H1 (cell line): ENCODE results near the gene SPECC1. TPM values are rescaled to one million over a fixed set of nuclear protein-coding genes. Genes with fewer than 3 reads are reported as not detected.
"Not testable (repeated sequence)": the region's sequence is repeated elsewhere in the genome, so short reads cannot be mapped to it uniquely, and the experiment has no call there.

ENCODE experiments used
- CTCF ChIA-PET: fragments of 300-600 bp; sonication (Branson Sonifier 250); formaldehyde crosslinking; loops from one replicate; lab custom pipeline; 2021; ENCODE audit not compliant: partially characterized antibody; lab: Charles Lee
- POLR2A ChIA-PET: fragments of 300-600 bp; sonication (Branson Sonifier 250); formaldehyde crosslinking; loops from one replicate; lab custom pipeline; 2021; ENCODE audit warnings: inconsistent platforms; ENCODE audit not compliant: partially characterized antibody; lab: Charles Lee
- DNase-seq, 2 experiments: peaks; one replicate each; pipeline versions ENCODE4 v3.0.0 to v3.0.0-alpha.2; 2010 to 2022; ENCODE audit warnings: low spot score in 2 of 2, low read depth in 1 of 2, mixed read lengths in 1 of 2
- FAIRE-seq: peaks from 2 replicates; lab custom pipeline; 2011; peaks lifted over from hg19 to GRCh38; lab: Jason Lieb, UNC
- H2AFZ ChIP-seq: 2 replicates; pipeline ENCODE4 v1.8.1; 2012; ENCODE audit warnings: low read length, inconsistent platforms
- H2AK5ac ChIP-seq: 2 replicates; pipeline ENCODE4 v1.6.1; 2013; ENCODE audit warnings: low read depth, low read length
- H2BK120ac ChIP-seq: replicated peaks from 2 replicates; pipeline ENCODE3; 2013; ENCODE audit warnings: low read depth, low read length, inconsistent platforms
- H2BK12ac ChIP-seq: 2 replicates; pipeline ENCODE4 v1.6.1; 2013; ENCODE audit warnings: low read depth, low read length
- H2BK15ac ChIP-seq: 2 replicates; pipeline ENCODE4 v1.6.1; 2013; ENCODE audit warnings: low read length
- H2BK20ac ChIP-seq: 2 replicates; pipeline ENCODE4 v1.6.1; 2013; ENCODE audit warnings: low read length
- H2BK5ac ChIP-seq: 2 replicates; pipeline ENCODE4 v1.6.1; 2013; ENCODE audit warnings: low read depth, low read length
- H3K14ac ChIP-seq: 2 replicates; pipeline ENCODE4 v1.6.1; 2013; ENCODE audit warnings: inconsistent platforms; ENCODE audit not compliant: insufficient read length
- H3K18ac ChIP-seq: 2 replicates; pipeline ENCODE4 v1.6.1; 2013; ENCODE audit warnings: low read length; ENCODE audit errors: extremely low read depth
- H3K23ac ChIP-seq: 2 replicates; pipeline ENCODE4 v1.6.1; 2013; ENCODE audit warnings: inconsistent platforms; ENCODE audit not compliant: insufficient read length
- H3K23me2 ChIP-seq: 2 replicates; pipeline ENCODE4 v1.6.1; 2013; ENCODE audit warnings: low read depth, low read length
- H3K27ac ChIP-seq: 2 replicates; pipeline ENCODE4 v1.6.1; 2011; ENCODE audit warnings: low read depth, low read length, inconsistent platforms
- H3K27me3 ChIP-seq, 4 experiments: replicated peaks in 1 of 4; 1 replicate in 1 of 4; 2 replicates in 3 of 4; pipeline versions ENCODE4 v1.6.1 to v1.8.1; 2011 to 2013; ENCODE audit warnings: low read length in 3 of 4, mild to moderate bottlenecking in 3 of 4, inconsistent platforms in 2 of 4, mixed read lengths in 2 of 4, moderate library complexity in 1 of 4; ENCODE audit not compliant: control insufficient read depth in 3 of 4, insufficient read depth in 3 of 4; ENCODE audit errors: extremely low read depth in 1 of 4
- H3K36me3 ChIP-seq, 4 experiments: 2 replicates each; pipeline versions ENCODE4 v1.6.1 to v1.8.1; 2011 to 2013; ENCODE audit warnings: mild to moderate bottlenecking in 4 of 4, low read length in 3 of 4, moderate library complexity in 2 of 4, control low read depth in 1 of 4, inconsistent platforms in 1 of 4; ENCODE audit not compliant: insufficient read depth in 4 of 4, control insufficient read depth in 2 of 4
- H3K4ac ChIP-seq: replicated peaks from 2 replicates; pipeline ENCODE3; 2013; ENCODE audit warnings: low read length, low read depth, mixed read lengths, inconsistent platforms; ENCODE audit not compliant: insufficient read length
- H3K4me1 ChIP-seq, 4 experiments: replicated peaks in 1 of 4; 1 replicate in 1 of 4; 2 replicates in 3 of 4; pipeline versions ENCODE4 v1.6.1 to v1.8.1; 2011 to 2013; ENCODE audit warnings: low read length in 3 of 4, inconsistent platforms in 2 of 4, mixed read lengths in 1 of 4; ENCODE audit not compliant: insufficient read depth in 4 of 4, control insufficient read depth in 3 of 4
- H3K4me2 ChIP-seq, 2 experiments: 2 replicates each; pipeline versions ENCODE4 v1.6.1 to v1.8.1; 2011 to 2013; ENCODE audit warnings: low read depth in 2 of 2, low read length in 2 of 2, control low read depth in 1 of 2, inconsistent platforms in 1 of 2, mild to moderate bottlenecking in 1 of 2; ENCODE audit not compliant: insufficient read depth in 1 of 2
- H3K4me3 ChIP-seq, 4 experiments: fragments of 200-600, 300-600 bp in 1 of 4; sonication (generic), shearing (Covaris generic), sonication (Bioruptor Twin) in 1 of 4; 2 replicates each; pipeline versions ENCODE4 v1.5.1 to v1.8.1; 2011 to 2016; ENCODE audit warnings: low read length in 4 of 4, low read depth in 3 of 4, control low read depth in 2 of 4, inconsistent platforms in 2 of 4, mild to moderate bottlenecking in 2 of 4, mixed read lengths in 1 of 4, moderate library complexity in 1 of 4; ENCODE audit not compliant: insufficient read depth in 2 of 4; ENCODE audit errors: extremely low read depth in 1 of 4
- H3K56ac ChIP-seq: replicated peaks from 2 replicates; pipeline ENCODE3; 2013; ENCODE audit warnings: low read depth, mild to moderate bottlenecking, mixed read lengths, low read length, inconsistent platforms; ENCODE audit not compliant: insufficient read length
- H3K79me1 ChIP-seq: 2 replicates; pipeline ENCODE4 v1.6.1; 2013; ENCODE audit warnings: low read depth, low read length, control low read depth
- H3K79me2 ChIP-seq, 2 experiments: 2 replicates each; pipeline versions ENCODE4 v1.6.1 to v1.8.1; 2012 to 2013; ENCODE audit warnings: low read length in 2 of 2, mild to moderate bottlenecking in 2 of 2, inconsistent platforms in 1 of 2; ENCODE audit not compliant: insufficient read depth in 2 of 2, control insufficient read depth in 1 of 2
- H3K9ac ChIP-seq, 4 experiments: replicated peaks in 1 of 4; 1 replicate in 1 of 4; 2 replicates in 3 of 4; pipeline versions ENCODE4 v1.6.1 to v1.8.1; 2011 to 2013; ENCODE audit warnings: low read depth in 3 of 4, low read length in 3 of 4, control low read depth in 2 of 4, mild to moderate bottlenecking in 2 of 4, moderate library complexity in 2 of 4, inconsistent platforms in 1 of 4; ENCODE audit errors: extremely low read depth in 1 of 4
- H3K9me3 ChIP-seq, 2 experiments: 2 replicates each; pipeline versions ENCODE4 v1.6.1 to v1.8.1; 2012 to 2013; ENCODE audit warnings: mild to moderate bottlenecking in 2 of 2, moderate library complexity in 2 of 2, control low read depth in 1 of 2, inconsistent platforms in 1 of 2, low read depth in 1 of 2, low read length in 1 of 2, mixed read lengths in 1 of 2; ENCODE audit not compliant: insufficient read depth in 2 of 2
- H4K20me1 ChIP-seq, 2 experiments: replicated peaks in 1 of 2; 2 replicates each; pipeline versions ENCODE3 to v1.8.1; 2011 to 2013; ENCODE audit warnings: inconsistent platforms in 2 of 2, low read length in 2 of 2, mild to moderate bottlenecking in 1 of 2; ENCODE audit not compliant: insufficient read depth in 2 of 2, control insufficient read depth in 1 of 2
- H4K5ac ChIP-seq: 2 replicates; pipeline ENCODE4 v1.6.1; 2013; ENCODE audit warnings: low read length, low read depth, mixed read lengths, inconsistent platforms; ENCODE audit not compliant: insufficient read length
- H4K8ac ChIP-seq: 2 replicates; pipeline ENCODE4 v1.8.0; 2013; ENCODE audit warnings: mild to moderate bottlenecking, moderate library complexity, low read length, inconsistent platforms; ENCODE audit not compliant: insufficient read depth; ENCODE audit errors: extremely low read depth
- H4K91ac ChIP-seq: replicated peaks from 2 replicates; pipeline ENCODE3; 2013; ENCODE audit warnings: low read length, mixed read lengths, inconsistent platforms; ENCODE audit not compliant: insufficient read length
- WGBS, 2 experiments: shearing (Covaris generic) in 1 of 2; methylation state at CpG; one replicate each; pipeline versions ENCODE4 v1.1.6 to v1.1.7; 2013 to 2015; ENCODE audit warnings: low lambda C conversion rate in 2 of 2, mixed read lengths in 2 of 2, inconsistent platforms in 1 of 2, low coverage in 1 of 2, missing lambda C conversion rate in 1 of 2; ENCODE audit not compliant: insufficient replicate concordance in 2 of 2, insufficient coverage in 1 of 2, insufficient read length in 1 of 2; ENCODE audit errors: extremely low coverage in 1 of 2, missing lambda C conversion rate in 1 of 2; 5-methylcytosine and 5-hydroxymethylcytosine counted together
- polyA plus RNA-seq, 7 experiments: library from polyadenylated mRNA; depleted of rRNA in 3 of 7; stranded (reverse) in 5 of 7; unstranded in 2 of 7; fragments of >200 nt in 5 of 7; fragments of 200-250 nt in 2 of 7; gene quantifications; 1 replicate in 5 of 7; 2 replicates in 1 of 7; 4 replicates in 1 of 7; pipeline versions ENCODE4 v1.2.1 to v1.2.3, GENCODE V29; 2011 to 2013; ENCODE audit warnings: missing spikeins in 2 of 7, mixed read lengths in 2 of 7
- total RNA-seq: library from RNA; stranded (reverse); fragmentation: NEBNext Ultra II Directional; extraction: Animal tissue kit (Norgen Biotek cat#: 25700); gene quantifications from 2 replicates; pipeline ENCODE4 v1.2.1, GENCODE V29; 2021

The SPECC1 gene
- total and polyA plus RNA-seq, 2 of the 8 experiments (the other 6 are each of a cell fraction or from before 2014, with no cell fraction given): 35.8 to 87.9 TPM

GRCh38 chr17:20239776-20240175, 230.6 kb downstream of the SPECC1 start:
- H2BK15ac ChIP-seq, H2BK120ac ChIP-seq, H2AK5ac ChIP-seq, H3K27me3 ChIP-seq, H3K18ac ChIP-seq, H4K5ac ChIP-seq, H3K14ac ChIP-seq, H2BK5ac ChIP-seq, H3K9ac ChIP-seq, H3K9me3 ChIP-seq, POLR2A ChIA-PET, H4K8ac ChIP-seq, H2AFZ ChIP-seq, H3K23me2 ChIP-seq, H3K23ac ChIP-seq, H2BK20ac ChIP-seq, H3K4me3 ChIP-seq, H3K4me2 ChIP-seq, H4K91ac ChIP-seq, H3K4me1 ChIP-seq, H3K79me1 ChIP-seq, H3K79me2 ChIP-seq, H3K4ac ChIP-seq, H2BK12ac ChIP-seq, H3K27ac ChIP-seq, FAIRE-seq, H3K56ac ChIP-seq, H4K20me1 ChIP-seq, DNase-seq: not testable (repeated sequence)
- 100% methylated on average over 2 of the region's 3 CpGs; no CpG with 5 or more reads in 1 of the 2 experiments for WGBS, 2 experiments
- CTCF ChIA-PET: interaction anchor here (0.7 to 1.0 kb wide), 3 partner anchors 14 to 247 kb away, joined by 3 read pairs; no protein-coding TSS in a partner anchor
- H3K36me3 ChIP-seq: peaks cover 0 to 15% (median 4%) of the 10 kb centered on the region in 4 experiments; a peak in 3 of 8 replicates
